Keratinocyte (primary cell): ENCODE results near the gene SLC25A13. TPM values are rescaled to one million over a fixed set of nuclear protein-coding genes. Genes with fewer than 3 reads are reported as not detected.

ENCODE experiments used
- DNase-seq: peaks from one replicate; pipeline ENCODE4 v3.0.0-alpha.2; 2011; ENCODE audit warnings: low read depth, missing footprints, low spot score
- FAIRE-seq: peaks from 2 replicates; lab custom pipeline; 2011; peaks lifted over from hg19 to GRCh38; lab: Jason Lieb, UNC
- H2AFZ ChIP-seq: 2 replicates; pipeline ENCODE4 v1.6.0; 2012; ENCODE audit warnings: low read length, control low read depth, inconsistent platforms; ENCODE audit not compliant: control insufficient read depth
- H3K27ac ChIP-seq: 2 replicates; pipeline ENCODE4 v1.5.1; 2011; ENCODE audit warnings: low read length; ENCODE audit not compliant: control insufficient read depth, insufficient read depth
- H3K27me3 ChIP-seq: 3 replicates; pipeline ENCODE4 v1.6.0; 2011; ENCODE audit warnings: low read length; ENCODE audit not compliant: control insufficient read depth, insufficient read depth; ENCODE audit errors: extremely low read depth
- H3K36me3 ChIP-seq, 2 experiments: 2 replicates in 1 of 2; 3 replicates in 1 of 2; pipeline ENCODE4 v1.5.1; 2011; ENCODE audit warnings: low read length in 2 of 2, mild to moderate bottlenecking in 1 of 2; ENCODE audit not compliant: control insufficient read depth in 2 of 2, insufficient read depth in 2 of 2; ENCODE audit errors: extremely low read depth in 1 of 2
- H3K4me1 ChIP-seq: 3 replicates; pipeline ENCODE4 v1.5.1; 2011; ENCODE audit warnings: low read length; ENCODE audit not compliant: control insufficient read depth, insufficient read depth; ENCODE audit errors: extremely low read depth
- H3K4me2 ChIP-seq: 3 replicates; pipeline ENCODE4 v1.6.0; 2011; ENCODE audit warnings: low read depth, low read length; ENCODE audit not compliant: control insufficient read depth, insufficient read depth; ENCODE audit errors: extremely low read depth
- H3K4me3 ChIP-seq, 3 experiments: fragments of 200-600 bp in 1 of 3; sonication (generic) in 1 of 3; 2 replicates in 2 of 3; 3 replicates in 1 of 3; pipeline ENCODE4 v1.5.1; 2011 to 2016; ENCODE audit warnings: low read length in 3 of 3, mild to moderate bottlenecking in 3 of 3, control low read depth in 2 of 3, inconsistent platforms in 1 of 3, low read depth in 1 of 3, mixed read lengths in 1 of 3, mixed run types in 1 of 3, moderate library complexity in 1 of 3; ENCODE audit not compliant: control insufficient read depth in 2 of 3, insufficient read depth in 2 of 3; ENCODE audit errors: extremely low read depth in 1 of 3
- H3K79me2 ChIP-seq: 2 replicates; pipeline ENCODE4 v1.6.0; 2012; ENCODE audit warnings: low read length; ENCODE audit not compliant: control insufficient read depth, insufficient read depth
- H3K9ac ChIP-seq: 3 replicates; pipeline ENCODE4 v1.6.0; 2011; ENCODE audit warnings: low read length; ENCODE audit not compliant: control insufficient read depth, insufficient read depth; ENCODE audit errors: extremely low read depth
- H3K9me1 ChIP-seq: 3 replicates; pipeline ENCODE4 v1.6.0; 2011; ENCODE audit warnings: low read length; ENCODE audit not compliant: control insufficient read depth, insufficient read depth; ENCODE audit errors: extremely low read depth
- H3K9me3 ChIP-seq: 2 replicates; pipeline ENCODE4 v1.5.1; 2012; ENCODE audit warnings: low read depth, low read length; ENCODE audit not compliant: control insufficient read depth
- H4K20me1 ChIP-seq: 3 replicates; pipeline ENCODE4 v1.6.0; 2011; ENCODE audit warnings: low read length; ENCODE audit not compliant: control insufficient read depth, insufficient read depth; ENCODE audit errors: extremely low read depth
- EZH2 ChIP-seq: IDR thresholded peaks from one replicate; pipeline ENCODE4 v1.6.1; 2012; ENCODE audit warnings: inconsistent platforms, mild to moderate bottlenecking, low read length, moderate library complexity
- dilution Hi-C: fragments of 300-500 bp; cut with MboI; formaldehyde crosslinking; loops from one replicate; pipeline ENCODE4 v1.7.0; 2020; ENCODE audit warnings: low sequenced_read_pairs; ENCODE audit not compliant: extremely low pct_ligation_motif_present
- polyA plus RNA-seq, 5 experiments: library from polyadenylated mRNA; depleted of rRNA in 3 of 5; stranded (reverse) in 3 of 5; stranded (forward) in 1 of 5; unstranded in 1 of 5; fragments of >200 nt; gene quantifications; 1 replicate in 1 of 5; 2 replicates in 3 of 5; 3 replicates in 1 of 5; pipeline versions ENCODE4 v1.2.1 to v1.2.3, GENCODE V29; 2011 to 2012; ENCODE audit warnings: missing spikeins in 2 of 5, low read depth in 1 of 5, low replicate concordance in 1 of 5
- TF ChIP-seq, protein P1 (sequence below), 3 experiments: IDR thresholded peaks in 1 of 3; conservative IDR thresholded peaks in 1 of 3; optimal IDR thresholded peaks in 1 of 3; 2 replicates in 2 of 3; 3 replicates in 1 of 3; pipeline versions ENCODE3 to v1.5.1; 2011; ENCODE audit warnings: low read length in 3 of 3, mild to moderate bottlenecking in 3 of 3, moderate library complexity in 2 of 3, control low read depth in 1 of 3, inconsistent platforms in 1 of 3; ENCODE audit not compliant: insufficient read depth in 2 of 3; ENCODE audit errors: extremely low read depth in 1 of 3

SLC25A13 gene
- polyA plus RNA-seq, 1 donor (not counting 4 experiments of a cell fraction or from before 2014, with no cell fraction given) = 29.4 TPM

DNA sequence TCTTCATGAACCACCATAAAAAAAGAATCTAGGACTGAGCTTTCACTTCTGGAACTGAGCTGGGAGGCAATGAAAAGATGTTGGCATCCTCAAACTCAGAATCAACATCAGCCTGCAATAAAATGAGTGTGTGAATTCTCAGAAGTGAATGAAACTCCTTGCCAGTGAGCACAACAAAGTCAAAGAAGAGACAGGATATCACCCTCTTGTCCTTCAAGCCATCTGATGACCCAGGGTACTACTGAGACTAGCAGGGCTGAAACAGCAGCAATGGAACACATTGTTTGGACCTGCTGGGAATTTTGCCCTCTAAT is 13.0 kb downstream of the SLC25A13 start:
- no peaks in the 10 kb centered on the region for H3K9me3 ChIP-seq
- H3K9me1 ChIP-seq = no peaks in the 10 kb centered on the region
- dilution Hi-C loops = no loop called here
- TF ChIP-seq, protein P1, sequence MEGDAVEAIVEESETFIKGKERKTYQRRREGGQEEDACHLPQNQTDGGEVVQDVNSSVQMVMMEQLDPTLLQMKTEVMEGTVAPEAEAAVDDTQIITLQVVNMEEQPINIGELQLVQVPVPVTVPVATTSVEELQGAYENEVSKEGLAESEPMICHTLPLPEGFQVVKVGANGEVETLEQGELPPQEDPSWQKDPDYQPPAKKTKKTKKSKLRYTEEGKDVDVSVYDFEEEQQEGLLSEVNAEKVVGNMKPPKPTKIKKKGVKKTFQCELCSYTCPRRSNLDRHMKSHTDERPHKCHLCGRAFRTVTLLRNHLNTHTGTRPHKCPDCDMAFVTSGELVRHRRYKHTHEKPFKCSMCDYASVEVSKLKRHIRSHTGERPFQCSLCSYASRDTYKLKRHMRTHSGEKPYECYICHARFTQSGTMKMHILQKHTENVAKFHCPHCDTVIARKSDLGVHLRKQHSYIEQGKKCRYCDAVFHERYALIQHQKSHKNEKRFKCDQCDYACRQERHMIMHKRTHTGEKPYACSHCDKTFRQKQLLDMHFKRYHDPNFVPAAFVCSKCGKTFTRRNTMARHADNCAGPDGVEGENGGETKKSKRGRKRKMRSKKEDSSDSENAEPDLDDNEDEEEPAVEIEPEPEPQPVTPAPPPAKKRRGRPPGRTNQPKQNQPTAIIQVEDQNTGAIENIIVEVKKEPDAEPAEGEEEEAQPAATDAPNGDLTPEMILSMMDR (optimal IDR thresholded peaks at IDR 0.05 in 1 of 3, IDR thresholded peaks at IDR 0.05 in 1 of 3, conservative IDR thresholded peaks at IDR 0.05 in 1 of 3; ENCODE audit: extremely low read depth in 1 of 3, insufficient read depth in 2 of 3, low read length in 3 of 3) = no peak
- no peak for TF ChIP-seq EZH2
- no peak for FAIRE-seq
- peaks cover 37% of the 10 kb centered on the region for H3K79me2 ChIP-seq
- no peaks in the 10 kb centered on the region for H4K20me1 ChIP-seq
- no peak overlapping the region for H3K4me3 ChIP-seq
- H3K27ac ChIP-seq = no peak overlapping the region
- no peak overlapping the region for H3K4me2 ChIP-seq
- no peaks in the 10 kb centered on the region for H3K27me3 ChIP-seq
- DNase-seq = no peak
- no peak overlapping the region for H3K9ac ChIP-seq
- H3K36me3 ChIP-seq = peaks cover 7 to 17% of the 10 kb centered on the region in 2 experiments
- H2AFZ ChIP-seq = no peak overlapping the region
- peaks cover 19% of the 10 kb centered on the region for H3K4me1 ChIP-seq

DNA sequence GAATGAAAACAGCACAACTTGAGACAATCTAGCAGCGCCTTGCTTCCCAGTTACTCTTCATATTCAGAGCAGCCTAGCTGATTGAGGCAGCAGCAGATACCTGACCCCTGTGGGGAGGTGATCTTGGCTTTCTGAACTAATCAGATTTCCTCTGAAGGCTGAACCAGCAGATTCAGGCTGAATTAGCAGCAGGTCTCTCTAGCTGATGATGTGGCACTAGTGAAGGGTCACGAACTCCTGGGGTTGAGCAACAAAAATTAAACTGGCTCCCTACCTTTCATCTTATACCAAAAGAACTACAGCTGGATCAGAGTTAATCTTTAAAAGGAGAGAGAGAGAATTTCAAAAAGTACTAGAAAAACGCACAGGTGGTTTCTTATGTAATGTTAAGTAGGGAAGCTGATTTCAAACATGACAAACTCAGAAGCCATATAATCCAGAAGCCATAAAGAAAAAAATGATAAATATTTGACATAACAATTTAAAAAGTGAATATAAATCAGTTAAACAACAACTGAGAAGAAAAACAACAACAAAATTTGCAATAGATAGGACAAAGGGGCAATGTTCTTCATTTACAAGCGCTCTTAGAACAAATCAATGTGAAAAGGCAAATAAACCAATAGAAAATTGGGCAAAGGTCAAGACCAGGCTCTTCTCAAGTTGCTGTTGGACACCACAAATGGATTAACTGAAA is 13.5 kb downstream of the SLC25A13 start:
- FAIRE-seq = no peak
- TF ChIP-seq EZH2 = no peak
- TF ChIP-seq, protein P1 (optimal IDR thresholded peaks at IDR 0.05 in 1 of 3, IDR thresholded peaks at IDR 0.05 in 1 of 3, conservative IDR thresholded peaks at IDR 0.05 in 1 of 3; ENCODE audit: extremely low read depth in 1 of 3, insufficient read depth in 2 of 3, low read length in 3 of 3) = no peak
- Histone ChIP-seq H3K9me1 (no peaks in the 10 kb centered on the region), H3K27ac (no peak overlapping the region), H3K4me1 (peaks cover 24% of the 10 kb centered on the region), H3K36me3 (peaks cover 7 to 17% of the 10 kb centered on the region in 2 experiments), H3K9ac (no peak overlapping the region), H3K27me3 (no peaks in the 10 kb centered on the region), H4K20me1 (no peaks in the 10 kb centered on the region), H3K4me2 (no peak overlapping the region), H3K9me3 (no peaks in the 10 kb centered on the region), H3K79me2 (peaks cover 35% of the 10 kb centered on the region), H2AFZ (no peak overlapping the region), H3K4me3 (no peak overlapping the region)
- no peak for DNase-seq
- dilution Hi-C loops = no loop called here
